IMR-90 (cell line): ENCODE data around the gene IP6K2. TPM values are rescaled to one million over a fixed set of nuclear protein-coding genes. Genes with fewer than 3 reads are reported as not detected.
"Not testable (repeated sequence)": the region's sequence is repeated elsewhere in the genome, so short reads cannot be mapped to it uniquely, and the experiment has no call there.

Experiments
- ATAC-seq: fragments of 200-7000 bp; cut with Tn5 transposase; 2 replicates; pipeline ENCODE4 v1.9.1; 2020; ENCODE audit warnings: low read depth, mild to moderate bottlenecking, moderate library complexity
- BruUV-seq: library from RNA; stranded (reverse); fragments of 400-500 nt; replicated peaks from 2 replicates; lab custom pipeline; 2021; lab: Mats Ljungman, UMichigan
- CTCF ChIA-PET: fragments of 300-600 bp; formaldehyde crosslinking; extraction: SDS; loops from one replicate; lab custom pipeline; 2021; ENCODE audit warnings: antibody characterized with exemption; lab: Yijun Ruan, JAX
- POLR2A ChIA-PET: fragments of 300-600 bp; sonication (Branson Sonifier 250); formaldehyde crosslinking; loops from one replicate; lab custom pipeline; 2022; ENCODE audit warnings: antibody characterized with exemption; ENCODE audit not compliant: unreplicated experiment; lab: Charles Lee
- DNase-seq: peaks from one replicate; pipeline ENCODE4 v3.0.0; 2013
- H2AFZ ChIP-seq: replicated peaks from 2 replicates; pipeline ENCODE3; 2013; ENCODE audit warnings: low read length, mild to moderate bottlenecking; ENCODE audit not compliant: poor library complexity
- H2AK5ac ChIP-seq: 2 replicates; pipeline ENCODE4 v1.6.1; 2013; ENCODE audit warnings: low read depth, low read length, inconsistent platforms
- H2AK9ac ChIP-seq: replicated peaks from 2 replicates; pipeline ENCODE3; 2013; ENCODE audit warnings: mild to moderate bottlenecking, low read depth, low read length, moderate library complexity; ENCODE audit not compliant: poor library complexity
- H2BK120ac ChIP-seq: 2 replicates; pipeline ENCODE4 v1.6.1; 2013; ENCODE audit warnings: low read depth, low read length, inconsistent platforms
- H2BK15ac ChIP-seq: 3 replicates; pipeline ENCODE4 v1.6.1; 2013; ENCODE audit warnings: low read depth, low read length, inconsistent platforms
- H2BK20ac ChIP-seq: 2 replicates; pipeline ENCODE4 v1.6.1; 2013; ENCODE audit warnings: low read depth, mild to moderate bottlenecking, inconsistent platforms, low read length, moderate library complexity
- H2BK5ac ChIP-seq: 2 replicates; pipeline ENCODE4 v1.6.1; 2013; ENCODE audit warnings: mild to moderate bottlenecking, low read depth, low read length, inconsistent platforms; ENCODE audit not compliant: poor library complexity, severe bottlenecking
- H3K14ac ChIP-seq: replicated peaks from 2 replicates; pipeline ENCODE4 v1.6.1; 2013; ENCODE audit warnings: low read depth, low read length, inconsistent platforms
- H3K18ac ChIP-seq: 2 replicates; pipeline ENCODE4 v1.6.1; 2013; ENCODE audit warnings: low read depth, low read length, control low read depth
- H3K23ac ChIP-seq: 2 replicates; pipeline ENCODE4 v1.6.1; 2013; ENCODE audit warnings: low read depth, low read length, inconsistent platforms
- H3K27ac ChIP-seq: 2 replicates; pipeline ENCODE4 v1.5.1; 2013; ENCODE audit warnings: mild to moderate bottlenecking, control low read depth, low read length; ENCODE audit not compliant: insufficient read depth
- H3K27me3 ChIP-seq: 2 replicates; pipeline ENCODE4 v1.6.1; 2013; ENCODE audit warnings: low read length; ENCODE audit not compliant: control insufficient read depth, insufficient read depth
- H3K36me3 ChIP-seq: 2 replicates; pipeline ENCODE4 v1.6.1; 2013; ENCODE audit warnings: low read length, mixed read lengths; ENCODE audit not compliant: control insufficient read depth, insufficient read depth
- H3K4ac ChIP-seq: 2 replicates; pipeline ENCODE4 v1.6.1; 2013; ENCODE audit warnings: low read depth, low read length, inconsistent platforms
- H3K4me1 ChIP-seq: 2 replicates; pipeline ENCODE4 v1.6.1; 2013; ENCODE audit warnings: low read length, mixed read lengths; ENCODE audit not compliant: control insufficient read depth, insufficient read depth
- H3K4me2 ChIP-seq: 2 replicates; pipeline ENCODE4 v1.6.1; 2013; ENCODE audit warnings: low read depth, mild to moderate bottlenecking, control low read depth, low read length, moderate library complexity
- H3K4me3 ChIP-seq: 2 replicates; pipeline ENCODE4 v1.5.1; 2013; ENCODE audit warnings: low read depth, mild to moderate bottlenecking, control low read depth, low read length, moderate library complexity; ENCODE audit not compliant: insufficient read depth
- H3K56ac ChIP-seq: 2 replicates; pipeline ENCODE4 v1.6.1; 2013; ENCODE audit warnings: low read length, inconsistent platforms; ENCODE audit not compliant: insufficient read depth; ENCODE audit errors: extremely low read depth
- H3K79me1 ChIP-seq, 2 experiments: 2 replicates each; pipeline ENCODE4 v1.6.1; 2013; ENCODE audit warnings: low read length in 2 of 2, inconsistent platforms in 1 of 2, low read depth in 1 of 2
- H3K9ac ChIP-seq: 2 replicates; pipeline ENCODE4 v1.6.1; 2013; ENCODE audit warnings: low read depth, low read length, control low read depth
- H3K9me1 ChIP-seq: 2 replicates; pipeline ENCODE4 v1.6.1; 2013; ENCODE audit warnings: low read length, inconsistent platforms; ENCODE audit not compliant: insufficient read depth
- H3K9me3 ChIP-seq: 2 replicates; pipeline ENCODE4 v1.6.1; 2013; ENCODE audit warnings: low read length; ENCODE audit not compliant: control insufficient read depth, insufficient read depth
- H4K20me1 ChIP-seq: 2 replicates; pipeline ENCODE4 v1.6.1; 2013; ENCODE audit warnings: low read length, inconsistent platforms; ENCODE audit not compliant: insufficient read depth
- H4K5ac ChIP-seq: 2 replicates; pipeline ENCODE4 v1.6.1; 2013; ENCODE audit warnings: mild to moderate bottlenecking, low read depth, low read length, control low read depth
- H4K8ac ChIP-seq, 2 experiments: 2 replicates each; pipeline ENCODE4 v1.6.1; 2013; ENCODE audit warnings: low read depth in 2 of 2, low read length in 2 of 2, control low read depth in 1 of 2, inconsistent platforms in 1 of 2
- H4K91ac ChIP-seq: 2 replicates; pipeline ENCODE4 v1.6.1; 2013; ENCODE audit warnings: low read depth, low read length, inconsistent platforms; ENCODE audit not compliant: insufficient read depth
- WGBS, 2 experiments: methylation state at CpG; one replicate each; pipeline versions ENCODE4 v1.1.5 to v1.1.7; 2013; ENCODE audit warnings: missing lambda C conversion rate in 2 of 2; ENCODE audit not compliant: insufficient read length in 1 of 2; ENCODE audit errors: extremely low coverage in 2 of 2; 5-methylcytosine and 5-hydroxymethylcytosine counted together
- dilution Hi-C: fragments of 300-500 bp; cut with HindIII; formaldehyde crosslinking; loops from one replicate; pipeline ENCODE4 v1.14.3; 2018; ENCODE audit warnings: low sequenced_read_pairs; ENCODE audit not compliant: unreplicated experiment
- in situ Hi-C: fragments of 300-500 bp; cut with MboI; formaldehyde crosslinking; loops from 3 replicates; pipeline ENCODE4 v1.14.3; 2019; ENCODE audit warnings: low sequenced_read_pairs, inconsistent platforms, mixed read lengths
- intact Hi-C: fragments of 100-400 bp; cut with micrococcal nuclease; formaldehyde crosslinking; loops from 2 replicates; pipeline ENCODE4 v1.10.0; 2022
- polyA plus RNA-seq, 3 experiments: library from polyadenylated mRNA; depleted of rRNA; stranded (reverse); fragments of >200 nt; gene quantifications; 2 replicates each; pipeline ENCODE4 v1.2.3, GENCODE V29; 2012; ENCODE audit warnings: low replicate concordance in 1 of 3
- total RNA-seq: library from RNA; depleted of rRNA; stranded (reverse); fragments of >200 nt; gene quantifications from 2 replicates; pipeline ENCODE4 v1.2.3, GENCODE V29; 2012

IP6K2 gene
- total and polyA plus RNA-seq, 2 of the 4 experiments (the other 2 are of a cell fraction) = 73.7 to 169 TPM

- H4K5ac ChIP-seq, ATAC-seq, H4K20me1 ChIP-seq, H3K27me3 ChIP-seq, POLR2A ChIA-PET, H2BK5ac ChIP-seq, H3K36me3 ChIP-seq, H4K91ac ChIP-seq, H3K4me3 ChIP-seq, H2BK20ac ChIP-seq, H2BK120ac ChIP-seq, BruUV-seq, H2AFZ ChIP-seq, H3K56ac ChIP-seq, H3K23ac ChIP-seq, H3K4ac ChIP-seq, H3K18ac ChIP-seq, dilution Hi-C loops, H3K79me1 ChIP-seq, H2AK9ac ChIP-seq, H3K9ac ChIP-seq, H3K4me1 ChIP-seq, H2AK5ac ChIP-seq, H3K9me3 ChIP-seq, H3K9me1 ChIP-seq, H2BK15ac ChIP-seq, H3K4me2 ChIP-seq, in situ Hi-C loops, DNase-seq, H3K27ac ChIP-seq, intact Hi-C loops, H4K8ac ChIP-seq, H3K14ac ChIP-seq: not testable (repeated sequence)
- no CpG with 5 or more reads among the region's 5 CpGs for WGBS, 2 experiments
- CTCF ChIA-PET = interaction anchor here (0.6 to 1.4 kb wide), 2 partner anchors 20 to 40 kb away, joined by 3 read pairs; no protein-coding TSS in a partner anchor
Measured at GRCh38 chr3:48759991-48760540, 43.0 kb upstream of the IP6K2 start.

- intact Hi-C loops, H3K36me3 ChIP-seq, H3K23ac ChIP-seq, dilution Hi-C loops, H2AK5ac ChIP-seq, H3K4me1 ChIP-seq, H2BK120ac ChIP-seq, H4K5ac ChIP-seq, H3K79me1 ChIP-seq, BruUV-seq, H2BK15ac ChIP-seq, H3K14ac ChIP-seq, H3K9me3 ChIP-seq, H3K9me1 ChIP-seq, H3K4me2 ChIP-seq, H4K91ac ChIP-seq, H4K20me1 ChIP-seq, H2BK5ac ChIP-seq, ATAC-seq, H3K27ac ChIP-seq, H3K4ac ChIP-seq, H3K4me3 ChIP-seq, POLR2A ChIA-PET, H3K27me3 ChIP-seq, H4K8ac ChIP-seq, DNase-seq, H3K9ac ChIP-seq, H2AK9ac ChIP-seq, H3K56ac ChIP-seq, H2AFZ ChIP-seq, in situ Hi-C loops, H2BK20ac ChIP-seq, H3K18ac ChIP-seq: not testable (repeated sequence)
- CTCF ChIA-PET = interaction anchor here (0.9 to 1.4 kb wide), 2 partner anchors 19 to 20 kb away, joined by 3 read pairs; no protein-coding TSS in a partner anchor
- WGBS, 2 experiments = no CpG with 5 or more reads among the region's 6 CpGs
Measured at GRCh38 chr3:48759531-48759930, 42.5 kb upstream of the IP6K2 start.
